HTERT RPE-1 (cell line): ENCODE data around the gene FAM53B.

Source experiments
- in situ Hi-C: fragments of 300-500 bp; cut with MboI; formaldehyde crosslinking; loops from 4 replicates; pipeline ENCODE4 v1.14.3; 2020; ENCODE audit warnings: low sequenced_read_pairs

Gene FAM53B

DNA sequence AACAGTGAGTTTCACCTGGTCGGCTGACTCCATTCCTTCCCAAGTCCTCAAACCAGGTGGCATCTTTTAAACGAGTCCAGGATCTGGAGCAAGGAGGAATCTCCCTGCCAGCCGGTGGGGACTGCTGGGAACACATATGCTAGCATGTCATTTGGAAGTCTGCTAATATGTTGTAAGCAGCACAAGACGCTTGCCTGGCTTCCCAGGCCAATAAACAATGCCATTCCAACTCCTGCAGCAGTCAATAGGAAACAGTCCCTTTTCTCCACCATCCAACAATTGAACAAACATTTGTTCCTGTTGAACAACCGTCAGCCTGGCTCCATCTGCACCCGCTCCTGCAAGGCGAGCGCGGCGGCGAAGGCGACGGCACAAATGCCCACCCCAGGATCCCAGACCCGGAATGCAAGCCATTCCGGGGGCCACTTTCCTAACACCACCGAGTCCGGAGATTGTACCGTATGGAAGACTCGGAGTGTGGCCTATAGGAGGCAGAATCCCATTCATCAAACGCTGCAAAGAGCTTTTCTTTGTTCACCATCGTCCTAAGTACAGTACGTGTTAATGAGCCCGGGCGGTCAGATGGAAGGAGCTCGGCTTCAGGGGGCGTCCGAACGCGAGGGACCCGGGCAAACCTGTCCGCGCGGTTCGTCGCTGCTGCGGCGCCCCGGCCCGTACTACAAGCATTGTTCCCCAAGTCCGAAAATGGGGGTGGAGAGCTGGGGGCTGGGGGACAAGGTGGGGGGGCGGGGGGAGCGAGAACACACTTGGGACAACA, 1.6 kb downstream of the FAM53B start:
- in situ Hi-C loops = no loop called here

DNA sequence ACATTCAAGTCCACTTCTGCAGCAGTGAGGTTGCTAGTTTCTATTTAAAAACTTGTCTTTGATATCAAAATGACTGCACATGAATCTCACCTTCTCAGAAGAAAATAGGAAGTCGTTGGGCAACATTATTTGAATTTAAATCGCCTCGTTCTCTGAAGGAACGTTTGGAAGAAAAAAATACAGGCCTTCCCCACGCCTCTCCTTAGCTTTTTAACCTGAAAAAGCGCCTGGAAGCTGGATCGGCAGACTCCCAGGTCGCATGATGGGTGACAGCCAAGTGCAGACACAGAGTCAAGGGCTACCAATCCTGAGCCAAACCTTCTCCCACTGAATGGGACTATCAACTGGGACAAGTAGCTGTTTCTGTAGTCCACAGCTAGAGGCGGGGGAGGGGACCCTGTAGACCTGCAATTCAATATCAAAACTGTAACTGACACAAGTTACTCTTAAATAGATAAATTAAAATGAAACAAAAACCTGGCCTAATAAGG, 2.2 kb downstream of the FAM53B start:
- in situ Hi-C loops = no loop called here

DNA sequence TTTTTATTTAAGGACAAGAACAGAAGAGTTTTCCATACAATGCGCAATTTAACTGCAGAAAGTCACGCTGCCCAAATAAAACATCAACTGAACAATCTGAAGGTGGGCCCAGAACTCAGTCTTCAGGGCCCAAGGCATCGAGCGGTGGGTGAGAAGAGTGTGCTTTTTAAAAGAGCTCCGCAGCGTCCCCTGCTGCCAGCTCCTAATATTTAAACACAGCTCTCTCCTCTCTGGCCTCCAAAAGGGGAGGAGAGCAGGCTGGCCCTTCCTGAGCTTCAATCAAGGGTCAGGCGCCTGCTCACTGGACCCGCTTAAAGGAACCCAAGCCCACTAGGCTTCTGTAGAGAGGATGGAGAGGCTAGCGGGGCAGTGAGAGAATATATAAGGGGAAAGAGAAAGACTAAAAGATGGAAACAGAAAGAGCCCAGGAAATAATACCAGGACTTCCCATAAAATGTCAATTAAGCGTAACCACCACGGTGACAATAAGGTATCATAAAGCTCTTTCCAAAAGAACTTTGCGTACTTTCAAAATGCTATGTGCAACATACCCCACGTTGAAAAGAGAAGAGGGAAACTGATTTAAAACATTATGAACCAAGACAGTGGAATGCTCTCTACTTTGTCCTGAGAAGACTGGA, 2.8 kb downstream of the FAM53B start:
- in situ Hi-C loops = no loop called here

DNA sequence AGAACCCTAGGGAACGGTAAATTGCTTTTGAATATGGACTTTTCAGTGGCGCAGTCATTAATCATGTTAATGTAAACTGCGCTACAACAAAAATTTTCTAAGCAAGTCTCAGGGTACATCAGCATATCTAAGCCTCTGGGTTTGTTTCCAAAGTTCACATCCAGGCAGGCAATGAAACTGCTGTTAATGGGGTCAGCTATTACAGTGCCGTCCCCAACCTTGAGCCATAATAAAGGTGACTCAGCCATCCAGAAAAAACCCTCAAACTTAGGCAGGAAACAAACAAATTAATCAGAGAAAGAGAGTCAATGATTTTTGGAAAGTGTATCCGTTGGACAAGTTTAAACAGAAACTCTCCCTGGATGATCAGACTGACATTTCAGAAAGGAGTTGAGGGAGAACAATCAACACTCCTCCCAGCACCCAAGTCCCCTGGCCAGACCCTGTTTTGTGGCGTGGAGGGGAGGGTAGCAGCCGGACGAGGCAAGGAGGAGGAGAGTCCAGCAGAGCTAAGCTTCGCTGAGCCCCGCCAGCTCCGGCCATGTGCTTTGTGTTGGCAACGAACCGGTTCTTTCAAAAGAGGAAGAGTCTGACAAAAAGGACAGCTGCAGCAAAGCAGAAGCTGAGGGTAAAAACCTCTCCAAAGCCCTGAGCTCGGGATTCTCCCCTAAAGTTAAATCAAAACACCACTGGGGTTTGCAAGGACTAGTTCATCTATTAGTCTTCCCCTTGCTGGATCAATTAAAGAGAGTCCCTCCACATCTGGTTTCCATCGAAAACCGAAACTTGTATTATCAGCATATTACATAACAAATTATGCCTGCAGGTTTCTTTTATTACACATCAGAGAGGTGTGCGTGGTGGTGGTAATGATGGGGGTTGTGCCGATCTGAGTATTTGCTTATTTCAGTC, 3.6 kb downstream of the FAM53B start:
- in situ Hi-C loops = no loop called here

DNA sequence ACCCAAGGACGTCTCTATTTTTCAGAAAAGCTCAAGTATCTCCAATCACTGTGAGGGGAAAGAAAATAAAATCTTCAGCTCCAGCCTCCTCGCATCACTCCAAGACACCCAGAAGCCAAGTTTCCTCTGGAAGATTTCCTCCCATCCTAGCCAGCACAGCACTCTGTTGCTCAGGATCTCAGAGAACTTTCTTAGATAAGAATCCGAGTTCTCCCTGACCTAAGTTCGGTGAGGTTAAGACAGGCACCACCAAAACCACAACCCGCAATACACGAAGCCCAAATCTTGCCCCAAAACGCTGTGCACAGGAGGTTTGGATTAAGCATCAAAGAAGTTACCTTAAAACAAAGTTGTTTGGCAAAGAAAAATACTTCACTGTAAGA, 4.2 kb downstream of the FAM53B start:
- in situ Hi-C loops = no loop called here

DNA sequence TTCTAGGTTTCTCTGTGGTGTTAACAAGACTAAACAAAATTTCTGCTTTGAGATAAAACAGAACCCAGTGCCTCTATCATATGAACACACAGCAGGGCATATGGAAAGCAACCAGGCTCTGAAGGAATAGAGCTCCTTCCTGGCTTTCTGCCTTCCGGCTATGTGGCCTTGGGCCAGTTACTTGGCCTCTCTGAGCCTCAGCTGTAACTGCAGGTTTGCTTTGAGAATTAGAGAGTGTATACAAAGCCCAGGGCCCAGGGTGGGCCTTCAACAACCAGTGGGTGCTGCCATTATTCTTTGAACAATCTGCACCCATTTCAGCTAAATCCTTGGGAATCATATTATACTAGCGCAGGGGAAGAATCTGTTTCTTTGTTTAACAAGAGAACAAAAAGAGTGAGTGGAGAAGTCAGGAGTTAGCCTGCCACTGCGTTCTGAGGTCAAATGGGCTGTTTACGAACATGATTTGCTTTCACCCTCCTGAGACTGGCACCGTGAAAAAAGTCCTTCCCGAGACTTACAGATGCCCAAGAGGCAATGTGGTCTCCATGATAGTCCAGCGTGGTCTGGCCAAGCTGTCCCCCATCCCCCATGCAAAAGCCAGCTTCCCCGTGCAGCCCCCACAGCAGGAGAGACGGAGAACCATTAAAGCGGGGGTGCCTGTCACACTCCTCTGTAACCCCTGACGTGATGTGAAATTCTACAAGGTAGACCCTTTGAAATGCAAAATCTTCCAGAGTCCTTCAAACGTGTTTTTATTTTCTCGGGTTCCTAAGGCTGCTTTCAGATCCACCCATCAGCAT, 4.9 kb downstream of the FAM53B start:
- in situ Hi-C loops = no loop called here

DNA sequence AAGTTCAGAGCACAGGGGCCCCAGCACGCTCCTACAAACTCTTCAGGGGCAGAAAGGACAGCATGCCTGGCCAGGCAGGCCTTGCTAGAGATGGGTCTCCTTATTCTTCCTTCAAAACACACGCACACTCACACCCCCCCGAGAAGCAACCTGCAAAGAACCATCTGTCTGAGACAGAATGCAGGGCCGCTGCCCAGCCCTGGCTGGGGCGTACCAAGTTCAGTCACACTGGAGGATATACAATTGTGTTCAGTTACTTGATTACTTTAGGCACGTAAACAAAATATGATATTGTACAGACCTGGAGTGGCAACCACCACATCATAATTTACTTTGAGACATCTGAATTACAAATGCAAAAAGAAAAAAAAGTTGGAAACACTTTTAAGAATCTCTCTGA, 5.7 kb downstream of the FAM53B start:
- in situ Hi-C loops = no loop called here

DNA sequence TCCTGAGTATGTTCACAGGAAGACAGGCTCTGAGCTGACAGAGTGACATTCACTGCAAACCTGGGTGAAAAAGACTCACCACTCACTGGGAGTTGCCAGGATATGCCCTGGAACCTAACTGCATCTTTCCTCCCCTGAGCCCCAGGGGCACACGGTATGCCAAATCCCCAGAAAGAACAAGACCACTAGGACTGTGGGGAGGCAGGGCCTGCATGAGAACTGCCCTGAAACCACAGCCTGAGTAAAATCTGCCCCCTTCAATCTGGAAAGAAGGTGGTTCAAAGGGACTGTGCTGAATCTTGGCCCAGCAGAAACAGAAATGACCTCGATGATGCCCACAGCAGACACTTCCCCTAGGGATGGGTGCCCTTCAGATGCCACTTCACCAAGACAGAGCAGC, 6.5 kb downstream of the FAM53B start:
- in situ Hi-C loops = no loop called here

DNA sequence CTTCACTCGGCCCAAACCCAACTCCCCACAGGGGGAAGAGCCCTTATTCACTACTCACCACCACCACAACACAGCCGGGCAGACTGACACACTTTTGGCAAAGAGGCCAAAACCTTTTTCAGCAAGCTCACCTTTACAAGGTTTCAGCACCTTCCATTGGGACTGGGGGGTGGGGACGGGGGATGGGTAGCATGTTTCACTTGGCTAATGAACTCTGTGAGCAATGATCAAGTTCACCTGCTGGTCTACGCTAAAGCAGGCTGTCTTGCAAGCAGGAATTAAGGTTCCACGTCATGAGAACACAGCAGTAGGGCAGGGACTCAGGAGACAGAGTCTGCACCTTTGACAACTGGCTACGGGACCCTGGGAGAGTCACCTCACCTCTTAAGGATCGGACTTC, 7.0 kb downstream of the FAM53B start:
- in situ Hi-C loops = no loop called here

DNA sequence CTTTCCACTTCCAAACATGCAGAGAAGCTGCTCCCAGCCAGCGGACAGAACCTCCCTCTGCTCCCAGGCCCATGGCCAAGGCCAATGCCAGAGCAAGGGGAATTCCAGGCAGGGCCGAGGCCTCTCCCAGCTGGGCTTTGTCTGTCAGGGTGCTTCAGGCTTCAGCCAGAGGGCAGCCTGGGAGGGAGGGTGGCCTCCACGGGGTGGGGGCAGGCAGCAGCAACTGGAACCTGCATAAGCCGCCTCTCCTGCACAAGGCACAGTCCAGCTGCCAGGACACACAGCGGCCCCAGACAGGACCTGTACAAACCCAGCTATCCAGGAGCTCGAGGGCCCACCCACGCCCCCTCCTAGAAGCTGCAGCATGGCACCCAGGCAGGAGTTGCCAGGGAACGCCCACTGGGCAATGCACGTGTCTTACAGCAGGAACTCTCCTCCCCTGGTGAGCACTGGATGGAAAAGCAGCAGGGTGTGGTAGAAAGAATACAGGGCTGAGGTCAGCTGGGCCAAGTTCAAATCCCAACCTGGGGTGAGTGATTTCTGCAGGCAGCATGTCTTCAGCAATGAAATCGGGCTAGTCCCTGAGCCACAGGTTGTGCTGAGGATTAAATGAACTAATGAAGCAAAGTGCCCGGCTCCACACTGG, 7.6 kb downstream of the FAM53B start:
- in situ Hi-C loops = no loop called here

DNA sequence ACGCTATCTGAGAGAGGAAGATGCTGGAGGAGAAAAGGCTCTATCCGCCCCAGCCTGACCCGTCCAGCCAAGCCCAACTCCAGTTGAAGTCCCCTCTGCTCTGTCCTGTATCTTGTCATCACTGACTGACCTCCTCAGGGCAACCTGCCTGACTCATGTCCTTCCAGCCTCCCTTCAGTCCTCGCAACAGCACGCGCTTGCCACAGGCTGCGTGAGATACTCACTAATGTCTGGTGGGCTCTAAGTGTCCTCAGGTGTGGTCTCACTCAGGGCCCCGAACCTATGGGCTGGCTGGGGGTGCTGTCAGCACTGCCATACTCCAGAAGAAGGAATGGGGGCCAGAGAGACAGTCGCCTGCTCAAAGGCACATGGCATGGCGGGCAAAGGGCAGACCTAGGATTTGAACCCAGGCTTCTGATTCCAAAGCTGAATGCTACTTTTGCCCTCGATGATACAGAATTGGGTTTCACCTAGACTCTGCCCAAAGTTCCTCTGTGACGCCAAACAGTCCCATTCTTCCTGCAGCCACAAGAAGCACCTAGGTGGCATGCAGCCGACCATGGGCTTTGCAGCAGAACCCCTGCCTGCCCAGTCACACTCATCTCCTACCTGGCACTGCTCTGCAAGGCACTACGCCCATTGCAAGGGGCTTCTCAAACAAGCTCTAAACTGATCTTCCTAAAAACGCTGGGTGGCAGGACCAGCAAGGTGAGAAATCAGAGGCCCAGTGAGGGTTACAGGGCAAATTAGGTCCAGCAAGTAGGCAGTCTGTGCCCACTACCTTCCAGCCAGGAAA, 8.5 kb downstream of the FAM53B start:
- in situ Hi-C loops = no loop called here

DNA sequence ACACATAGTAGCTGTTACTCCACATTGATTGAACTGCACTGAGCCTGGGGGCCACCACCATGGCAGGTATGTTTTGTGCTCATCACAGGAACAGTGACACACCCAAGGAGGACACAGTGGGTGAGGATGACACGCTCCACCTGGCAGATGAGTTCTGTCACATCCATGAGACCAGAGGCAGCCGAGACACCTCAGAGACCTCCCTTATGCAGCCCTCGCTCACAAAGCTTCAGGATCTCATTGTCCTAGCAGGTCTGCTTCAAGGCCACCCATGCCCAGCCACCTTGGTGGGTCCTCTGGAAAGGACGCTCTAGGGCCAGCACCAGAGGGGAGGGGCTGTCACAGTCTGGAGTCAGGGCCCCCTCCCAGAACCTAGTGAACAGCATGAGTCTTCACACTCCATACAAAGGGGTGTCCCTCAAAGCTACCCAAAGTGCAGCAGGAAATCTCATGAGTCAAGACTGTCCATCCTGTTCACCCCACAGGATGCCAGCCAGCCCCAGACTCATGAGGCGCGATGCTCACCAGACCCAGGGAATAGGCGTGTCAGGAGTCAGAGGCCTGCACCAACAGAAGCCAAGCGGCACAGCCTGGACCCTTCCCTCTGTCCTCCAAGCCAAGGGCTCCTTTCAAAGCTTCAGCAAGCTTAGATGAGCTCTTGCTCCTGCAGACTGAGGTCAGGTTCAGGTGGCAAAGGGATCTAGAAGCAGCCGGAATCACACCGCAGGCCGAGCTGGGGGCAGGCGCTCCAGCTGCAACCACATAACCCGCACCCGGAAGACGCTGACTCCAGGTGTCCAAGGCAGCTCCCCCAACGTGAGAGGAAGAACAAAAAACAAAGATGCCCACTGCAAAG, 9.6 kb downstream of the FAM53B start:
- in situ Hi-C loops = no loop called here

DNA sequence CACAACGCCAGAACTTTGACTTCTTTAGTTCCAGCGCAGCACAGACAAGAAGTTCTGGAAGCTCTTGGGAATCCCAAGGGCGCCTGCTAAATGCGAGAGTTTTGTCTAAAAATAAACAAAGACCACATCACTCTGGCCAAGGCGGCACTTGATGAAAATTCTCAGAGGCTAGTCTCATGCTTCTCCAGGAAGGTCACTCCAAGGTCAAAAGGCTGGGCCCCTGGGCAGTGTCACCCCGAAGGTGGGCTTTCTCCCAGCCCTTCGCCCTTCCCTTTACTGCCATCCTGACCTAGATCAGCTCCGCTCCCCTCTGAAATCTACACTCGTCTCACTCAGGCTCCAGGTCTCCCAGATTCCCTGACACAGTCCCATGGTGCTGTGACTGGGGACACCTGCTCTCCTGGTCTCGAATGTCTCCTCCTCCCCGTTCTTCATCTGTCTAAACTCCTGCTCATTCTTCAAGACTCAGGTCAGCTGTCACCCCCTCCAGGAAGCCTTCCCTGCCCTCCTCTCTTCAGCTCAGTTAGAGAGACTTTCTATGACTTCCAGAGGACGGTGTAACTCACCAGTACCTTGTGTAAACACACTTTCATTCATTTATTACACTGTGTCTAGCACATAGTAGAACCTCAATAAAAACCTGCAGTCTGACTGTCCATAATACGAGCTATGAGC, 10.5 kb downstream of the FAM53B start:
- in situ Hi-C loops = no loop called here

DNA sequence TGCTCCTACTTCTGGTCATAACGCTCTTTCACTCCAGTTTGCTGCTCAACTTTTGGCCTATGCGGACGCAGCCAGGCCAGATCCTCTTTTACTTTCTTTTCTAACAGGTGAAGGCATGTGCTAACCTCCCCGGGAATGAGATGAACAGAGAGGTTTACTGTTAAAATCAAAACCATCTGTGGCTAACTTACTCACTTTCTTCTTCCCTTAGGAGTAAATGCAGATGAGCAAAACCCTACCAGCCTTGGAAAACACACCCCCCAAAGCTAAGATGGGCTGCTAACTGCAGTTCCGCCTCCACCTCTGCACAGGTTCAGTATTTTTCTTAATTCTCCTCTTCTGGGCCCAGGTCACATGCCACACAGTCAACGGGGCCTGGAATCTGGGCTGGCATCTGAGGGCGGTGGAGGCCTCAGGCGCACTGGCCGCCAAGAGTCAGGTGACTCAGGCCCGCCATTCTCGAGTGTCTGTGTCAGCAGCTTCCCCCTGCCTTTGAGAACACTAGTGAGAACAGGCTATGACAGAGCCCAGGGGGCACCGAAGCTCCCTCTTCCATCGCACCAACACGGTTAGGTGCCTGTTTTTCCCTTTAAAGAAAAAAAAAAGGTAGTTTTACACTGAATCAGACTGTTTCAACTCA, 11.1 kb downstream of the FAM53B start:
- in situ Hi-C loops = no loop called here

DNA sequence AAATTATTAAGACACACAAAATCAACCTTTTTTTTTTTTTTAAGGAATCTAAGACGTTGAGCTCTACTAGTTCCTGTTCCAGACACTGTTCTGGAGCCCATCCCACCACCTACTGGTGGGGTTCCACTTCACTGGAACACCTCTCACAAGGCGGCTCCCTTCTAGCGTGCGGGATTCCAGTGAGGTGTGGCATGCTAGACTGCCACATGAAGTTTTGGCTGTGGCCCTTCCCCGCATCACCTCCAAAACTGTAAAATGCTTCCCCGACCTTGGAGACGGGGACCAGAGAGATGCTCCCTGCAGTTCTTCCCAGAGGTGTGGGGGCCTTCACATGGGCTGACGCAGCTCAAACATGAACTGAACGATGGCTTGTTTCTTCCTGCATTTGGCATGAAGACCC, 12.6 kb downstream of the FAM53B start:
- in situ Hi-C loops = no loop called here

DNA sequence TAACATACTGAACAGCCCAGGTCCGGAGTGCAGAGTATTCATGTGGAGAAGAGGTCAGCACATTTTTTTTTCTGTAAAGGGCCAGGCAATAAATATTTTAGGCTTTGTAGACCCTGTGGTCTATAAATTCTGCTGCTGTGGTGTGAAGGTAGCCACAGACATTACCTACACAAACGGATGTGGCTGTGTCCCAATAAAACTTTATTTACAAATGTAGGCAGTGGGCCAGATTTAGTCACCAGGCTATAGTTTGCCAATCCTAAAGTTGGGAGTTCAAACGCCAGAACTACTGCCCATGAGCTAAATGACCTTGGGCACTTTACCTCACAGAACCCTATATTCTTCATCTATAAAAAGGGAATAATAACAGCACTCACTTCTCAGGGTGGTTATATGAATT, 13.4 kb downstream of the FAM53B start:
- in situ Hi-C loops = no loop called here

DNA sequence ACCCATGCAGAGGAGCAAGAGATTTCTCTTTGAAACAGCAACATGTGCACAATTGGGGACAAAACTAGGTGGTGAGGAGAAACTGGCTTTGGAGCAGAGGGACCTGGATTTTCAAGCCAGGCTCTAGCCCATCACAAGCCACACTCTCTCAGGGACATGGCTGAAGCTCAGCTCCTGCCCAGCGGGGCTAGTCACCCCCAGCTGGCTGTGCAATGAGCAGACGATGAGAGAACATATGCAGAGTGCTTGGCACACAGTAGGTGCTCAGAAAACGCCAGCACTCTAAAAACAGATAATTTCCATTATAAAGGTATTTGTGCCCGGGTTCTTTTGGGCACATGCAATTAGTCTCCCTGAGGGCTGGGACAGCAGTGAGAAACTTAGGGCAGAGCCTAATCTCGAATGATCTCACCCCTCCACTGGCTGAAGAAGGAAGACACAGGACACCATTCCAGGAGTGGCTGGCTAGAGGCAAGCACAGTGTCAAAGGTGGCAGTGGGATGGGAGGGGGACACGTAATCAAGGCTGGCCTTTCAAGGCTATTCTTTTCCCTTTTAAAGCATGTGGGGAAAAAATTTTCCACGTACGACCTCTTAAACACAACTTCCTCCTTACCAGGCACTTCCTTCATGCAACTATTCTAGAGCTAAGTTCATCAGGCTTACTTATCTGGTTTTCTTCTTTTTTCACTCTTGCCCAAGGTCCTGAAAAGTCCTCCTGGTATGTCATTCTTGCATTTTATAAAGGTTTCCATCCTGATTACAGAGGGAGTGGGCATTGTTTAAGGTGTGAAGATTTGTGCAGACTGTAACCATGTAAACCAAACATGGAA, 15.1 kb downstream of the FAM53B start:
- in situ Hi-C loops = no loop called here
